ENCODE measurements around the gene KRTAP3-1. TPM values are rescaled to one million over a fixed set of nuclear protein-coding genes. Genes with fewer than 3 reads are reported as not detected.
"Not testable (repeated sequence)": the region's sequence is repeated elsewhere in the genome, so short reads cannot be mapped to it uniquely, and the experiment has no call there.

The KRTAP3-1 gene
- total RNA-seq, 1 experiment from 2014 or later, result not detected

GRCh38 chr17:41001795-41002194 lies 7.1 kb downstream of the KRTAP3-1 start:
- Histone ChIP-seq H3K4me1 (ENCODE audit: insufficient read depth, low read length, poor library complexity, severe bottlenecking) (no peaks in the 10 kb centered on the region), H3K4me3 (ENCODE audit: low read depth, low read length, poor library complexity, severe bottlenecking) (no peak overlapping the region), H3K27me3 (replicated peaks; ENCODE audit: insufficient read depth, low read depth, low read length, poor library complexity) (no peaks in the 10 kb centered on the region), H3K9me3 (ENCODE audit: low read depth, low read length, poor library complexity, severe bottlenecking) (no peaks in the 10 kb centered on the region), H3K36me3 (ENCODE audit: insufficient read depth, low read length, poor library complexity, severe bottlenecking) (no peaks in the 10 kb centered on the region), H3K27ac (ENCODE audit: low read depth, low read length, poor library complexity, severe bottlenecking) (no peak overlapping the region)
- ChIA-PET CTCF (no interaction called here), POLR2A (ENCODE audit: low non-redundant PET) (no interaction called here)
- DNase-seq (ENCODE audit: low spot score), result no peak
- no TSS peak for BruUV-seq (replicated peaks)
- intact Hi-C loops (cut with micrococcal nuclease; ENCODE audit: unreplicated experiment), result no loop called here
- TF ChIP-seq EZH2 (IDR thresholded peaks at IDR 0.05; ENCODE audit: borderline replicate concordance, low read depth, low read length, poor library complexity, severe bottlenecking), result no peak

GRCh38 chr17:40999563-40999962 lies 9.4 kb downstream of the KRTAP3-1 start, which contains the start of gene KRTAP3-2:
Gene KRTAP3-2 (minus strand): TSS chr17:40999906. CDS start chr17:40999853, 53 bp downstream.
- POLR2A ChIA-PET (ENCODE audit: low non-redundant PET); DNase-seq (ENCODE audit: low spot score); H3K27me3 ChIP-seq (replicated peaks; ENCODE audit: insufficient read depth, low read depth, low read length, poor library complexity); H3K36me3 ChIP-seq (ENCODE audit: insufficient read depth, low read length, poor library complexity, severe bottlenecking); H3K27ac ChIP-seq (ENCODE audit: low read depth, low read length, poor library complexity, severe bottlenecking); H3K9me3 ChIP-seq (ENCODE audit: low read depth, low read length, poor library complexity, severe bottlenecking); H3K4me1 ChIP-seq (ENCODE audit: insufficient read depth, low read length, poor library complexity, severe bottlenecking); BruUV-seq (replicated peaks); H3K4me3 ChIP-seq (ENCODE audit: low read depth, low read length, poor library complexity, severe bottlenecking); intact Hi-C loops (cut with micrococcal nuclease; ENCODE audit: unreplicated experiment); CTCF ChIA-PET: not testable (repeated sequence)

GRCh38 chr17:40997361-40997760 lies 11.6 kb downstream of the KRTAP3-1 start:
- TF ChIP-seq CTCF (conservative IDR thresholded peaks at IDR 0.05; ENCODE audit: low read depth, low read length), result no peak
- no peak for TF ChIP-seq EZH2 (IDR thresholded peaks at IDR 0.05; ENCODE audit: borderline replicate concordance, low read depth, low read length, poor library complexity, severe bottlenecking)
- H3K9me3 ChIP-seq (ENCODE audit: low read depth, low read length, poor library complexity, severe bottlenecking), result no peaks in the 10 kb centered on the region
- no peak overlapping the region for H3K27ac ChIP-seq (ENCODE audit: low read depth, low read length, poor library complexity, severe bottlenecking)
- ChIA-PET POLR2A (ENCODE audit: low non-redundant PET) (no interaction called here), CTCF (no interaction called here)
- BruUV-seq (replicated peaks), result no TSS peak
- H3K4me1 ChIP-seq (ENCODE audit: insufficient read depth, low read length, poor library complexity, severe bottlenecking), result no peaks in the 10 kb centered on the region
- no peak overlapping the region for H3K4me3 ChIP-seq (ENCODE audit: low read depth, low read length, poor library complexity, severe bottlenecking)
- H3K36me3 ChIP-seq (ENCODE audit: insufficient read depth, low read length, poor library complexity, severe bottlenecking), result no peaks in the 10 kb centered on the region
- no peaks in the 10 kb centered on the region for H3K27me3 ChIP-seq (replicated peaks; ENCODE audit: insufficient read depth, low read depth, low read length, poor library complexity)
- DNase-seq (ENCODE audit: low spot score), result no peak
- intact Hi-C loops (cut with micrococcal nuclease; ENCODE audit: unreplicated experiment), result no loop called here

- ChIA-PET POLR2A (ENCODE audit: low non-redundant PET) (no interaction called here), CTCF (no interaction called here)
Measured at GRCh38 chr17:40996829-40997228, 12.1 kb downstream of the KRTAP3-1 start.

More at GRCh38 chr17:40996829-40997228, 12.1 kb downstream of the KRTAP3-1 start:
- H3K4me3 ChIP-seq (ENCODE audit: low read depth, low read length, poor library complexity, severe bottlenecking), result no peak overlapping the region
- no TSS peak for BruUV-seq (replicated peaks)
- intact Hi-C loops (cut with micrococcal nuclease; ENCODE audit: unreplicated experiment), result no loop called here
- no peaks in the 10 kb centered on the region for H3K36me3 ChIP-seq (ENCODE audit: insufficient read depth, low read length, poor library complexity, severe bottlenecking)
- no peaks in the 10 kb centered on the region for H3K9me3 ChIP-seq (ENCODE audit: low read depth, low read length, poor library complexity, severe bottlenecking)
- no peaks in the 10 kb centered on the region for H3K4me1 ChIP-seq (ENCODE audit: insufficient read depth, low read length, poor library complexity, severe bottlenecking)
- TF ChIP-seq CTCF (conservative IDR thresholded peaks at IDR 0.05; ENCODE audit: low read depth, low read length), result no peak
- TF ChIP-seq EZH2 (IDR thresholded peaks at IDR 0.05; ENCODE audit: borderline replicate concordance, low read depth, low read length, poor library complexity, severe bottlenecking), result no peak
- H3K27me3 ChIP-seq (replicated peaks; ENCODE audit: insufficient read depth, low read depth, low read length, poor library complexity), result no peaks in the 10 kb centered on the region
- H3K27ac ChIP-seq (ENCODE audit: low read depth, low read length, poor library complexity, severe bottlenecking), result no peak overlapping the region
- DNase-seq (ENCODE audit: low spot score), result no peak

Data from A673 (cell line).